Measurements from ENCODE around the gene RAB27B.

The RAB27B gene

DNA sequence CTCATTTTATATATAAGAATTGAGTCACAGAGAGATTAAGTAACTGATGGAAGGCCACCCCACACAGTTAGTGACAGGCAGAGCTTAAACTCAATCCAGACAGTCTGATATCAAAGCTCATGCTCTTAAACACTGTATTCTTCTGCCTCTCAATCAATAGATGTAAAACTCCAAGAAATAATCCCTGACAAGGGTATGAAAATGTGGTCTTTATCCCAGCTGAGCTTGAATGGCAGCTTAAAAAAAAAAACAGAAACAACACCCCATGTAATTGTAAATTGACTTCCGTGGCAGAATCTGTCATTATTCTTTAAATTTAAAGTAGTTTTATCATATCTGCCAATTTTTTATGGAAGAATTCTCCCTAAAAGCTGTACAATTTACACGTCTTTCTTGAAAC is 60.1 kb downstream of the RAB27B start:
- H3K36me3 ChIP-seq (ENCODE audit: control insufficient read depth, insufficient read depth, low read length) = no peaks in the 10 kb centered on the region
- H3K27me3 ChIP-seq (replicated peaks; ENCODE audit: control insufficient read depth, insufficient read depth, low read length) = no peaks in the 10 kb centered on the region
- H3K4me3 ChIP-seq (replicated peaks; ENCODE audit: low read depth, low read length) = no peak overlapping the region
- no peak for DNase-seq (ENCODE audit: extremely low read depth, insufficient read length)
- TF ChIP-seq, protein P1, sequence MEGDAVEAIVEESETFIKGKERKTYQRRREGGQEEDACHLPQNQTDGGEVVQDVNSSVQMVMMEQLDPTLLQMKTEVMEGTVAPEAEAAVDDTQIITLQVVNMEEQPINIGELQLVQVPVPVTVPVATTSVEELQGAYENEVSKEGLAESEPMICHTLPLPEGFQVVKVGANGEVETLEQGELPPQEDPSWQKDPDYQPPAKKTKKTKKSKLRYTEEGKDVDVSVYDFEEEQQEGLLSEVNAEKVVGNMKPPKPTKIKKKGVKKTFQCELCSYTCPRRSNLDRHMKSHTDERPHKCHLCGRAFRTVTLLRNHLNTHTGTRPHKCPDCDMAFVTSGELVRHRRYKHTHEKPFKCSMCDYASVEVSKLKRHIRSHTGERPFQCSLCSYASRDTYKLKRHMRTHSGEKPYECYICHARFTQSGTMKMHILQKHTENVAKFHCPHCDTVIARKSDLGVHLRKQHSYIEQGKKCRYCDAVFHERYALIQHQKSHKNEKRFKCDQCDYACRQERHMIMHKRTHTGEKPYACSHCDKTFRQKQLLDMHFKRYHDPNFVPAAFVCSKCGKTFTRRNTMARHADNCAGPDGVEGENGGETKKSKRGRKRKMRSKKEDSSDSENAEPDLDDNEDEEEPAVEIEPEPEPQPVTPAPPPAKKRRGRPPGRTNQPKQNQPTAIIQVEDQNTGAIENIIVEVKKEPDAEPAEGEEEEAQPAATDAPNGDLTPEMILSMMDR (IDR thresholded peaks at IDR 0.05; ENCODE audit: insufficient read depth, low read length, poor library complexity, severe bottlenecking) = no peak

DNA sequence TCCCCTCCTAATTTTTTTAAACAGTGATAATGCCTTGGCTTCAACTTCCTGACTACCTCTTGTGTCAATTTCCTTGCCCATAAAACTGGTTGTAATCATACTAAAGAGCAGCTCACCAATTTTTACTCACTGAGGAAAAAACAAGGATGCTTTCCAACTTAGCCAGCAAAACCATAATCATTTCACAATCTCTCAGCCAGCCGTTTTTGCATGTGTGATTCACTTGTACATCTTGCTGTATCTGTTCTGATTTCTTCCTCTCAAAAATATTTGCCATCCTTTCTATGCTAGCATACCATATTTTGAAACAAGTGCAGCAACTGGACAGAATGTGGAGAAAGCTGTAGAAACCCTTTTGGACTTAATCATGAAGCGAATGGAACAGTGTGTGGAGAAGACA is 60.7 kb downstream of the RAB27B start:
- Histone ChIP-seq H3K4me3 (replicated peaks; ENCODE audit: low read depth, low read length) (no peak overlapping the region), H3K36me3 (ENCODE audit: control insufficient read depth, insufficient read depth, low read length) (no peaks in the 10 kb centered on the region), H3K27me3 (replicated peaks; ENCODE audit: control insufficient read depth, insufficient read depth, low read length) (no peaks in the 10 kb centered on the region)
- DNase-seq (ENCODE audit: extremely low read depth, insufficient read length) = no peak
- TF ChIP-seq, protein P1 (IDR thresholded peaks at IDR 0.05; ENCODE audit: insufficient read depth, low read length, poor library complexity, severe bottlenecking) = no peak

DNA sequence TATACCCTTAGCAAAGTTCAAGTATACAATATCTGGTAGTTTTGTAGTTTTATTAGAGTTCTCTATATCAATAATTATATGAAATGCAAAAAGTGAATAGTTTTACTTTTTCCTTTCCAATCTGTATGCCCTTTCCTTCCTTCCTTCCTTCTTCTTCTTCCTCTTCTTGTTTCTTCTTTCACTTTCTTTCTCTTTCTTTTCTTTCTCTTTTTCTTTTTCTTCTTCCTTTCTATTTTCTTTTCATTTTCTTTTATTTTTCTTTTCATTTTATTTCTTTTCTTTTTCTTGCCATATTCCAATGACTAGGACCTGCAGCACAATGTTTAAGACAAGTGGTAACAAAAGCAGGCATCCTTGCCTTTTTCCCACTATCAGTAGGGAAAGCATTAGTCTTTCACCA is 71.2 kb downstream of the RAB27B start:
- H3K27me3 ChIP-seq (replicated peaks; ENCODE audit: control insufficient read depth, insufficient read depth, low read length) = no peaks in the 10 kb centered on the region
- TF ChIP-seq, protein P1 (IDR thresholded peaks at IDR 0.05; ENCODE audit: insufficient read depth, low read length, poor library complexity, severe bottlenecking) = no peak
- no peak for DNase-seq (ENCODE audit: extremely low read depth, insufficient read length)
- no peak overlapping the region for H3K4me3 ChIP-seq (replicated peaks; ENCODE audit: low read depth, low read length)
- no peaks in the 10 kb centered on the region for H3K36me3 ChIP-seq (ENCODE audit: control insufficient read depth, insufficient read depth, low read length)

DNA sequence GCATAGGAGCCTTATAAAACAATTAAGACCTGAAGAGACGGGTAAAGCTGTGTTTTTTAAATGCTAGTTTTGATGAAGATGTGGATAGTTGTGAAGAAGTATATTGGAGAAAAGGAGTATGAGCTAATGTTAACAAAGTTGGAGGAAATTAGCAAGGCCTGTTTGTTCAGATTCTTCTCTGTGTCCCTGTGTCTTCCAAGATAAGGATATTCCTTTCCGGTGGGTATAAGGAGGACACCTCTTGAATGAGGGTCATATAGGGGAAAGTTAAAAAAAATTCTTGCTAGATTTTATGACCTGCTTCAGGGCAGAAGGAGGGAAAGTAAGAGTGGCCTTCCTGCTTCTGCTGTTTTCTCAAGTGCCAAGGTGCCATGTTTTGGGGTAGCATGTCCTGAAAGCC is 72.0 kb downstream of the RAB27B start:
- Histone ChIP-seq H3K36me3 (ENCODE audit: control insufficient read depth, insufficient read depth, low read length) (no peaks in the 10 kb centered on the region), H3K27me3 (replicated peaks; ENCODE audit: control insufficient read depth, insufficient read depth, low read length) (no peaks in the 10 kb centered on the region), H3K4me3 (replicated peaks; ENCODE audit: low read depth, low read length) (no peak overlapping the region)
- no peak for DNase-seq (ENCODE audit: extremely low read depth, insufficient read length)
- TF ChIP-seq, protein P1 (IDR thresholded peaks at IDR 0.05; ENCODE audit: insufficient read depth, low read length, poor library complexity, severe bottlenecking) = no peak

DNA sequence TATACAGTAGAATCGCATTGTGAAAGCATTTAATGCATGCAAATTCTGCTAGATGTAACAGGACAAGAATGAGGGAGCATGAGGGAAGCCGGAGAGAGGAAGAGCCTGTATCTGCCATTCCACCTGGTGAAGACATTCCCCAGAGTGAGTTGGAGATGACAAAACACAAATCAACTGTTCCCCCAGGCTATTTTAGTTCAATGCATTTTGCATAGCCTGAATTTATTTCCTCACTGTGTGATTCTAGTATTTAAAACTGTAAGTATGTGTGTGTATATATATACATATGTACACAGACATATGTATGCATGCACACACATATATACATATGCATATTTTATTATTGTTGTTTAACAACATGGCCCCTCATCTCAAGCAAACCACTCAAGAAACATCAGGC is 76.3 kb downstream of the RAB27B start:
- TF ChIP-seq, protein P1 (IDR thresholded peaks at IDR 0.05; ENCODE audit: insufficient read depth, low read length, poor library complexity, severe bottlenecking) = no peak
- no peaks in the 10 kb centered on the region for H3K27me3 ChIP-seq (replicated peaks; ENCODE audit: control insufficient read depth, insufficient read depth, low read length)
- no peak overlapping the region for H3K4me3 ChIP-seq (replicated peaks; ENCODE audit: low read depth, low read length)
- no peak for DNase-seq (ENCODE audit: extremely low read depth, insufficient read length)
- H3K36me3 ChIP-seq (ENCODE audit: control insufficient read depth, insufficient read depth, low read length) = no peaks in the 10 kb centered on the region

DNA sequence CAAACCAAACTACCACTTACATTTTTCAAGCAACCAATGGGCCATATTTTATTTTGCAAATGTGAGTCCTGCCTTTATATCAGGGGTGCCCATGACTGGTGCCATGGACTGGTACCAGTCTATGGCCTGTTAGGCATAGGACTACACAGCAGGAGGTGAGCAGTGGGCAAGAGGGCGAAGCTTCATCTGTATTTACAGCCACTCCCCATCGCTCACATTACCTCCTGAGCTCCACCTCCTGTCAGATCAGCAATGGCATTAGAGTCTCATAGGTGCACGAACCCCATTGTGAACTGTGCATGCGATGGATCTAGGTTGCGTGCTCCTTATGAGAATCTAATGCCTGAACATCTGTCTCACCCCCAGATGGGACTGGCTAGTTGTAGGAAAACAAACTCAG is 77.4 kb downstream of the RAB27B start:
- no peak for DNase-seq (ENCODE audit: extremely low read depth, insufficient read length)
- Histone ChIP-seq H3K4me3 (replicated peaks; ENCODE audit: low read depth, low read length) (no peak overlapping the region), H3K27me3 (replicated peaks; ENCODE audit: control insufficient read depth, insufficient read depth, low read length) (no peaks in the 10 kb centered on the region), H3K36me3 (ENCODE audit: control insufficient read depth, insufficient read depth, low read length) (no peaks in the 10 kb centered on the region)
- TF ChIP-seq, protein P1 (IDR thresholded peaks at IDR 0.05; ENCODE audit: insufficient read depth, low read length, poor library complexity, severe bottlenecking) = no peak
